HL-60 (cell line): ENCODE results near the gene PRRT3.

Experiments
- CTCF ChIP-seq: IDR thresholded peaks from one replicate; pipeline ENCODE4 v1.5.1; 2011; ENCODE audit warnings: low read length, control low read depth, inconsistent platforms; ENCODE audit not compliant: insufficient read depth
- GABPA ChIP-seq: IDR thresholded peaks from 2 replicates; pipeline ENCODE4 v1.6.1; 2012; ENCODE audit warnings: low read depth
- POLR2AphosphoS5 ChIP-seq: IDR thresholded peaks from 2 replicates; pipeline ENCODE4 v1.6.1; 2012; ENCODE audit warnings: low read depth
- REST ChIP-seq: IDR thresholded peaks from 2 replicates; pipeline ENCODE4 v1.6.1; 2012; ENCODE audit warnings: low read depth; ENCODE audit not compliant: insufficient replicate concordance

- TF ChIP-seq CTCF (no peak), GABPA (no peak), POLR2AphosphoS5 (no peak), REST (no peak)
Observed at GRCh38 chr3:9897408-9898372, 54.5 kb downstream of the PRRT3 start.
